PC-3 (cell line): ENCODE results near the gene MTIF3.

Experiments used
- EZH2 ChIP-seq: fragments of 300-600 bp; sonication (generic); IDR thresholded peaks from one replicate; pipeline ENCODE4 v1.6.1; 2017; ENCODE audit warnings: antibody characterized with exemption, mild to moderate bottlenecking, low read length; ENCODE audit not compliant: unreplicated experiment
- TF ChIP-seq, protein P1 (sequence below): fragments of 300-600 bp; sonication (generic); conservative IDR thresholded peaks from 2 replicates; pipeline ENCODE4 v1.5.1; 2017; ENCODE audit warnings: antibody characterized with exemption, low read depth, mild to moderate bottlenecking, low read length

DNA sequence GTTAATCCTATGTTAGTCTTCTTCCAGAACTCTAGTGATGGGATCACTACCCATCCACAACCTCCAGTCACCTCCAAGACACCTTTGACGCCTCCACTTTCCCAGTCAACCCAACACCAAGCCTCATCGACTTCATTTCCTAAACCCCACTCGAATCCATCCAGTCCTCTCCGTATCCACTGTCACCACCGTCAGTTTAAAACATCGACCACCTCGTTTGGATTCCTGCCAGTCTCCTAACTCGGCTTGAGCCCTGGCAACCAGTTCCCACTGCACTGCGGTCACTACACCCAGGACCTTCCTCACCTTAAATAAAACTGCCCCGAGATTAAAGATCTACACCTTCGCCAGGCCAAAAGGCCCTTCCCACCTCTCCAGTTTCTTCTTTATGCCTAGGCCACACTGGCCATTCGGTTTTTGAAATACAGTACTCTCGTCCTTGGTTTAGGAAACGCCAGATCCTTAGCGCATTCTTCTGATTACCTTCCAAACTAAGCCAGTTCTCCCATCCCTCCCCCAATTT is 1.2 kb downstream of the MTIF3 start:
- TF ChIP-seq, protein P1, sequence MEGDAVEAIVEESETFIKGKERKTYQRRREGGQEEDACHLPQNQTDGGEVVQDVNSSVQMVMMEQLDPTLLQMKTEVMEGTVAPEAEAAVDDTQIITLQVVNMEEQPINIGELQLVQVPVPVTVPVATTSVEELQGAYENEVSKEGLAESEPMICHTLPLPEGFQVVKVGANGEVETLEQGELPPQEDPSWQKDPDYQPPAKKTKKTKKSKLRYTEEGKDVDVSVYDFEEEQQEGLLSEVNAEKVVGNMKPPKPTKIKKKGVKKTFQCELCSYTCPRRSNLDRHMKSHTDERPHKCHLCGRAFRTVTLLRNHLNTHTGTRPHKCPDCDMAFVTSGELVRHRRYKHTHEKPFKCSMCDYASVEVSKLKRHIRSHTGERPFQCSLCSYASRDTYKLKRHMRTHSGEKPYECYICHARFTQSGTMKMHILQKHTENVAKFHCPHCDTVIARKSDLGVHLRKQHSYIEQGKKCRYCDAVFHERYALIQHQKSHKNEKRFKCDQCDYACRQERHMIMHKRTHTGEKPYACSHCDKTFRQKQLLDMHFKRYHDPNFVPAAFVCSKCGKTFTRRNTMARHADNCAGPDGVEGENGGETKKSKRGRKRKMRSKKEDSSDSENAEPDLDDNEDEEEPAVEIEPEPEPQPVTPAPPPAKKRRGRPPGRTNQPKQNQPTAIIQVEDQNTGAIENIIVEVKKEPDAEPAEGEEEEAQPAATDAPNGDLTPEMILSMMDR = no peak
- no peak for TF ChIP-seq EZH2
